ENCODE data around the gene AVEN. TPM values are rescaled to one million over a fixed set of nuclear protein-coding genes. Genes with fewer than 3 reads are reported as not detected.
"Not testable (repeated sequence)": the region's sequence is repeated elsewhere in the genome, so short reads cannot be mapped to it uniquely, and the experiment has no call there.

AVEN gene
- total RNA-seq, 2 experiments from 2014 or later: 13.1 to 13.4 TPM

DNA sequence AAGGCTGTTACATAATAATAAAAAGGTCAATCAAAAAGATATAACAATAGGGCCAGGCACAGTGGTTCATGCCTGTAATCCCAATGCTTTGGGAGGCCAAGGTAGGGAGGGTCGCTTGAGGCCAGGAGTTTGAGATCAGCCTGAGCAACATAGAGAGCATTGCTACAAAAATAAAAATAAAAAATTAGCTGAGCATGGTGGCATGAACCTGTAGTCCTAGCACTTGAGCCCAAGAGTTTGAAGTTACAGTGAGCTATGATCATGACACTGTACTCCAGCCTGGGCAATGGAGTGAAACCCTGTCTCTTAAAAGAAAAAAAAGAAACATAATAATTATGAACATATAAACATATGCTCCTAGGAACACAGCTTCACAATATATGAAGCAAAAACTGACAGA is 29.3 kb downstream of the AVEN start:
- POLR2A ChIA-PET: no interaction called here
- no peaks in the 10 kb centered on the region for H3K36me3 Mint-ChIP-seq

DNA sequence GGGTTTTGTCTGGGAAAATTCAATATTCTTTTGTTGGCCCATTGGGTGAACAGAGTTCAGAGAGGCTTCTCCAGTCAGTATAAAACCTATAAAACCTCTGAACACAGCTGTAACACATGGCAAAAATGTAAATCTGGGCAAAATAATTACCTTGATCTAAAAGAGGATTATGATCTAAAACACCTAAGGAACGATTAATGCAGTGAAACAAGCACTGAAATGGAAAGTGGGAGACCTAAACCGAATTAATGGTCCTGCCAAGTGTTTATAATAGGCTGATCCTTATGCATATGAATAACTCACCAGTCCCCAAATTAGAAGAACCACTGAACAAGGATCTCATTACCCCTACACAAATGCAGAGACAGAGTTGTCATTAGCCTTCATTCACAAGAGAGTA is 32.6 kb downstream of the AVEN start:
- DNase-seq: no peak
- H3K4me1 Mint-ChIP-seq (ENCODE audit: low read depth): no peaks in the 10 kb centered on the region
- ChIA-PET CTCF (interaction anchor here (0.7 kb wide), 1 partner anchor 963 kb away, joined by 3 read pairs; the partner anchor contains the start of gene AQR), POLR2A (no interaction called here)
- H3K9me3 Mint-ChIP-seq: no peaks in the 10 kb centered on the region
- no peak overlapping the region for H3K27ac Mint-ChIP-seq
- intact Hi-C loops (cut with micrococcal nuclease): no loop called here
- no peaks in the 10 kb centered on the region for H3K27me3 Mint-ChIP-seq
- peaks cover 7% of the 10 kb centered on the region for H3K36me3 Mint-ChIP-seq
- H3K4me3 Mint-ChIP-seq: no peak overlapping the region

More for the DNA sequence above, 29.3 kb downstream of the AVEN start:
- CTCF ChIA-PET: no interaction called here
- Mint-ChIP-seq H3K4me3 (no peak overlapping the region), H3K9me3 (no peaks in the 10 kb centered on the region), H3K4me1 (ENCODE audit: low read depth) (no peaks in the 10 kb centered on the region), H3K27ac (no peak overlapping the region), H3K27me3 (no peaks in the 10 kb centered on the region)
- intact Hi-C loops (cut with micrococcal nuclease): no loop called here
- DNase-seq: no peak

DNA sequence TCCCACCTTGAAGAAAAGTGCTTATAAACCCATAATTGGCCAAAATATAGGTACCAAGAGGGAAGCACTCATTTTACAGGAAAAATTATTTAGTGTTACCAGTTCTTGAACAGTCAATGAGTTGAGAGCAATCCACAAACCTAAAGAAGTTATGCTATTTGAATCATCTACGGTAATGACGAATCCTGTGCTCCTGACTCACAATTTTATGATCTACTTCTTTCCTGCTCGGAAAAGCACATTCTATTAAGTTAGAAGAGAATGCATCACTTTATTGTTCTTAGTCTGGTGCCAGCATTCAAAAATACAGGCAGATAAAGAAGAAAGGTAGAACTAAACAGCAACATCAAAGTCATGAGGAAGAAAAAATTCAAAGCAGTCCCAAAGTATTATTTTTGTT is 37.5 kb downstream of the AVEN start:
- peaks cover 9% of the 10 kb centered on the region for H3K36me3 Mint-ChIP-seq
- ChIA-PET CTCF (no interaction called here), POLR2A (no interaction called here)
- no peak overlapping the region for H3K27ac Mint-ChIP-seq
- H3K4me1 Mint-ChIP-seq (ENCODE audit: low read depth): no peaks in the 10 kb centered on the region
- no peaks in the 10 kb centered on the region for H3K9me3 Mint-ChIP-seq
- intact Hi-C loops (cut with micrococcal nuclease): no loop called here
- no peaks in the 10 kb centered on the region for H3K27me3 Mint-ChIP-seq
- no peak for DNase-seq
- no peak overlapping the region for H3K4me3 Mint-ChIP-seq

DNA sequence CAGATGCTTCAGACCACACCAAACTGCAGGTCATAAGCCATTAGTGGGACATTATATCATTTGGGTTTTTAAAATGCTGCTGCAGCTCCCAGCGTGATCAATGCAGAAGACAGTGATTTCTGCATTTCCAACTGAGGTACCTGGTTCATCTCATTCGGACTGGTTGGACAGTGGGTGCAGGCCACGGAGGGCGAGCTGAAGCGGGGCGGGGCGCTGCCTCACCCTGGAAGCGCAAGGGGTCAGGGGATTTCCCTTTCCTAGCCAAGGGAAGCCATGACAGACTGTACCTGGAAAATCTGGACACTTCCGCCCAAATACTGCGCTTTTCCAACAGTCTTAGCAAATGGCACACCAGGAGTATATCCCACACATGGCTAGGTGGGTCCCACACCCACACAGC is 43.3 kb downstream of the AVEN start:
- POLR2A ChIA-PET; intact Hi-C loops (cut with micrococcal nuclease); H3K9me3 Mint-ChIP-seq; H3K4me3 Mint-ChIP-seq; H3K4me1 Mint-ChIP-seq (ENCODE audit: low read depth); DNase-seq; H3K27me3 Mint-ChIP-seq; H3K36me3 Mint-ChIP-seq; H3K27ac Mint-ChIP-seq: not testable (repeated sequence)
- CTCF ChIA-PET: interaction anchor here (1.1 to 1.2 kb wide), 2 partner anchors 258 kb away, joined by 3 read pairs; no protein-coding TSS in a partner anchor

DNA sequence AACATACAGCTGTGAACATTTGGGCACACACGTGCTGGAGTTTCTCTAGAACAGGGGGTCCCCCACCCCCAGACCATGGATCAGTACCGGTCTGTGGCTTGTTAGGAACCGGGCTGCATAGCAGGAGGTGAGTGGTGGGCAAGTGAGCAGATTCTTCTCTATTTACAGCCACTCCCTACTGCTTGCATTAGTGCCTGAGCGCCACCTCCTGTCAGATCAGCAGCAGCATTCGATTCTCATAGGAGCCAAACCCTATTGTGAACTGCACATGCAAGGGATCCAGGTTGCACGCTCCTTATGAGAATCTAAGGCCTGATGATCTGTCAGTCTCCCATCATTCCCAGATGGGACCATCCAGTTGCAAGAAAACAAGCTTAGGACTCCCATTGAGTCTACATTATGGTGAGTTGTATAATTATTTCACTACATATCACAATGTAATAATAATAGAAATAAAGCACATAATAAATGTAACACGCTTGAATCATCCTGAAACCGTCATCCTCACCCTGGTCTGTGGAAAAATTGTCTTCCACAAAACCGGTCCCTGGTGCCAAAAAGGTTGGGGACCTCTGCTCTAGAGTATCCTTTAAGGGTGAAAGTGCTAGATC is 44.9 kb downstream of the AVEN start:
- Mint-ChIP-seq H3K27me3 (no peaks in the 10 kb centered on the region), H3K4me1 (ENCODE audit: low read depth) (no peaks in the 10 kb centered on the region), H3K27ac (no peak overlapping the region), H3K36me3 (peaks cover 1% of the 10 kb centered on the region), H3K4me3 (no peak overlapping the region), H3K9me3 (no peaks in the 10 kb centered on the region)
- intact Hi-C loops (cut with micrococcal nuclease): loop anchor here (1.0 kb wide), 1 partner anchor 259 kb away; no protein-coding TSS in a partner anchor
- peak; percentile 15 for DNase-seq
- POLR2A ChIA-PET: no interaction called here
- CTCF ChIA-PET: no interaction called here

DNA sequence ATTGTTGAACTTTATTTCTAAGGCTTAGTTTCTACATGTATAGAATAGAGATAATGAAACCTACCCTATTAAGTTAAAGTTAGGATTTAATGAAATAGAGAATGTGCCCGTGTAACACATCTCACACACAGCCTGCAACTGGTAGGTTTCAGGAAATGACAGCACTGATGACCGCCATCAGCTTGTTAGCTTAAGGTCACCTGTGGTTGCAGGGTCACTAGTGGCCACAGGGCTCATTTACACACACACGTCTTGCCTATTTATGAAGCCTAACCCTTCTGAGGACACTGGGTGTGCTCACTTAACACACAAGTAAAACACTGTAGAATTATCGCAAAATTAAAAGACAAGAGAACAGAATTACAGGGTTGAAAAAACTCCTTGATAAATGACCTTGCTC is 50.6 kb downstream of the AVEN start:
- ChIA-PET POLR2A (interaction anchor here (0.6 kb wide), 1 partner anchor 70 kb away, joined by 4 read pairs; no protein-coding TSS in a partner anchor), CTCF (no interaction called here)
- intact Hi-C loops (cut with micrococcal nuclease): no loop called here
- Mint-ChIP-seq H3K9me3 (no peaks in the 10 kb centered on the region), H3K27me3 (no peaks in the 10 kb centered on the region), H3K4me3 (no peak overlapping the region), H3K27ac (no peak overlapping the region), H3K36me3 (peaks cover 3% of the 10 kb centered on the region), H3K4me1 (ENCODE audit: low read depth) (peaks cover 4% of the 10 kb centered on the region)
- DNase-seq: no peak

DNA sequence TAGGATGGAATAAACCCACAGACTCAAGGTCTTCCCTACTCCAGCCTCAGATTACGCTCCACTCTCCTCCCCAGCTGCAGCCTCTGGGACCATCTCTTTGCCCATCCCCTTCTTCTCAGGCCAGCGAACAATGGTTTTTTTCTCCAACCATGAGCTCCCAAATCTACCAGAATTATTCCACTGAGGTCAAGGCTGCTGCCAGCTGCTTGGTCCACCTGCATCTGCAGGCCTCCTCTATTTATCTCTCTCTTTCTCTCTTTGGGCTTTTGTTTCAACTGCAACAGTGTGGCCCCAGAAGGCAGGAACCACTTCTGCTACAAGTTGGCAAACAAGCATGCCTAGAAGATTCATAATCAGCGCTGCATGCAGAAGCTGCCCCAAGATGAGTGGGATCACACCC is 51.6 kb downstream of the AVEN start:
- H3K4me1 Mint-ChIP-seq (ENCODE audit: low read depth): peaks cover 4% of the 10 kb centered on the region
- no peaks in the 10 kb centered on the region for H3K9me3 Mint-ChIP-seq
- no peaks in the 10 kb centered on the region for H3K27me3 Mint-ChIP-seq
- ChIA-PET CTCF (no interaction called here), POLR2A (interaction anchor here (0.6 kb wide), 1 partner anchor 52 kb away, joined by 3 read pairs; the partner anchor contains the start of gene AVEN)
- H3K4me3 Mint-ChIP-seq: no peak overlapping the region
- H3K36me3 Mint-ChIP-seq: peaks cover 3% of the 10 kb centered on the region
- DNase-seq: no peak
- no peak overlapping the region for H3K27ac Mint-ChIP-seq
- intact Hi-C loops (cut with micrococcal nuclease): no loop called here

DNA sequence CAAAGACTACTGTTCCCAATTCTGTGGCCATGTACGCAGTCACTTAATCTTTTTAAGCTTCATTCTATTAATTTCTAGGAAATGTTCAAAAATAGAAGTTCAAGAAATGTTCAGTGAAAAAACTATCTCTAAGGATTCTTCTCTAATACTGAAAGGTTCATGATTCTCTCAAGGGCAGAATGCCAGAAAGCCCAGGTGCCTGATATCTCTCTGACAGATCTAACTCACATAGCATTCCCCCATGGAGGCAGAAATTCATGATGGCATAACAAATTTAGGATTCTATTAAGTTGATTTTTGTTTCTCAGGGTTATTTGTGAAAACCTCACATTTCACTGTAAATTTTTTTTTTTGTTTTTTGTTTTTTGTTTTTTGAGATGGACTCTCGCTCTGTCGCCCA is 53.3 kb downstream of the AVEN start:
- no peak overlapping the region for H3K27ac Mint-ChIP-seq
- intact Hi-C loops (cut with micrococcal nuclease): no loop called here
- no peak for DNase-seq
- CTCF ChIA-PET: no interaction called here
- no peak overlapping the region for H3K4me3 Mint-ChIP-seq
- no peaks in the 10 kb centered on the region for H3K27me3 Mint-ChIP-seq
- peaks cover 2% of the 10 kb centered on the region for H3K36me3 Mint-ChIP-seq
- peaks cover 4% of the 10 kb centered on the region for H3K4me1 Mint-ChIP-seq (ENCODE audit: low read depth)
- no peaks in the 10 kb centered on the region for H3K9me3 Mint-ChIP-seq
- POLR2A ChIA-PET: no interaction called here

DNA sequence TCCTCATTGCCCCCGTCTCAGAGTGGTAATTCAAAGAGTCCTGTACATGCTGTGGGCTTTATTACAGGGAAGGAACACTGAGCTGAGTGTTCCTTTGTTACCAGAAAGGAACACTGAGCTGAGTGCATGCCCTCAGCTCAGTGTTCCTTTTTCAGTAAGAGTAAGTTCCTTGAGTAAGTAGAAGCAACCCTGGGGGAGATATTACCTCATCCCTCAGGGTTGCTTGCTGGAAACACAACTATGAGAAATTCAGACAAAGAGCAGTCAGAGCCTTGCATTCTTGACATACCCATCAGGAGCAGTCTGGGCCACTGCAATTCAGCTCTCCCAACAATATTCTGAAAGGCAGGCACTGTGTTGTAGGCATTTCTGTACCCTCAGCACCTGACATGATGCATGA is 53.7 kb downstream of the AVEN start:
- Mint-ChIP-seq H3K27ac (no peak overlapping the region), H3K36me3 (peaks cover 2% of the 10 kb centered on the region), H3K9me3 (no peaks in the 10 kb centered on the region), H3K4me1 (ENCODE audit: low read depth) (peaks cover 4% of the 10 kb centered on the region), H3K4me3 (no peak overlapping the region), H3K27me3 (no peaks in the 10 kb centered on the region)
- ChIA-PET POLR2A (no interaction called here), CTCF (no interaction called here)
- DNase-seq: no peak
- intact Hi-C loops (cut with micrococcal nuclease): no loop called here

DNA sequence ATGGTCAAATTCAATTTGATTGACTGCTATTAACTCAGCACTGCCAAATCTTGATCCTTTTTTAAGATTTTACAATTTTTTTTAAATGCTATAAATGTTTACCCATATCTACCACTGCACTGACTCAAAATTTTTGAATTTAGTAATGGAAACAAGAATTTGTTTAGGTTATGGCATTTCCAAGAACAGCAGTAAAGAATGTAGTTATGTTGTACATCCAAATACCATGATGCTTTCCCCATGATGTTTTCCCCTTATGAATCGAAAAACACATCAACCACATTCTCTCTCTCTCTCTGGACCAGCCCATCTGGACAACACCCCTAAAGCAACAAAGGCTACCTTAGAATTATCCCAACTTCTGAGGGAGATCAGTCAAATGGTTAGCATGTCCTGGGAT is 56.5 kb downstream of the AVEN start:
- H3K36me3 Mint-ChIP-seq: peaks cover 2% of the 10 kb centered on the region
- no peak for DNase-seq
- peaks cover 4% of the 10 kb centered on the region for H3K4me1 Mint-ChIP-seq (ENCODE audit: low read depth)
- CTCF ChIA-PET: no interaction called here
- intact Hi-C loops (cut with micrococcal nuclease): no loop called here
- H3K27ac Mint-ChIP-seq: no peak overlapping the region
- POLR2A ChIA-PET: no interaction called here
- H3K4me3 Mint-ChIP-seq: no peak overlapping the region
- no peaks in the 10 kb centered on the region for H3K27me3 Mint-ChIP-seq
- H3K9me3 Mint-ChIP-seq: no peaks in the 10 kb centered on the region

DNA sequence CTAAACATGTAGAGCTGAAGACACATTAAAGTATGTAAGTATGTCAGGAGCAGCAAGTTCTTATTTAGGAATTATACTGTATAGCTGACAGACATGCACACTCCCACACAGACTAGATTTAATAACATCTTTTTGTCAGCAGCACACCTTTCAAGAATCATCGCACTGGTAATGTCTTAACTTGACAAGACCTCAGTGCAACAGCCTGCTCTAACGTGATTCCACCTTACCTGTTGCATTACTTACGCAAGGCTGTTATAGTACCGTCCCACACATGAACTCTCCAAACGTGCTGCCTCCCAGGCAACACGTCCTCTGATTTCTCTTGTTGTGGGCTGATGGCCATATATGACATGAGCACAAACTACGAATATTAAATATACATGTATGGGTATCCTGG is 58.8 kb downstream of the AVEN start:
- Mint-ChIP-seq H3K4me3 (no peak overlapping the region), H3K27ac (no peak overlapping the region), H3K9me3 (no peaks in the 10 kb centered on the region), H3K36me3 (peaks cover 2% of the 10 kb centered on the region), H3K27me3 (no peaks in the 10 kb centered on the region), H3K4me1 (ENCODE audit: low read depth) (peaks cover 4% of the 10 kb centered on the region)
- POLR2A ChIA-PET: no interaction called here
- DNase-seq: no peak
- CTCF ChIA-PET: interaction anchor here (0.8 kb wide), 1 partner anchor 1317 kb away, joined by 3 read pairs; no protein-coding TSS in a partner anchor
- intact Hi-C loops (cut with micrococcal nuclease): no loop called here

DNA sequence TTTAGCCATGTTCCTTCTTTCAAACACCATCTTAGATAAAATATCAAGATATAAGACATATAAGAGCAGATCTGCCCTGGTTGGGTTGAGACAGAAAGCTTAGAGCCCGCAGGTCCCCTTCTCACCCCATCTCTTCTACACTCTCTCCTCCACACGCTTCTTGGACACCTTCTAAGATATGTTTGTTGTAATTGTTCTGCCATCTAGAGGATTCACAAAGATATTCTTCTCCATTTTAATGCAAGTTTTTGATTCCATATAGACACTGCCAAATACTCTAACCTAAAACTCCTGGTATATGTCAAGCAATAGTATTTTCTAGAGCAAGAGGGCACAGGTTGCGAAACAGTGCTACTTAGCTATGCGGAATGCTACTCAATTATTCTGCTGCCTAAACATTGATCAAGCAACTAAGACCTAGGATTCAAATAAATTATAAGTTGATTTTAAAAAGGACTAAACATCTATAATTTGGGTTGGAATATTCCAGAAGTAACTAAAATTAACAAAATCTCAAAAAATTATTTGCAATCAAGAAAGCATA is 63.9 kb downstream of the AVEN start:
- POLR2A ChIA-PET: no interaction called here
- H3K4me3 Mint-ChIP-seq: no peak overlapping the region
- no peak overlapping the region for H3K27ac Mint-ChIP-seq
- CTCF ChIA-PET: no interaction called here
- no peaks in the 10 kb centered on the region for H3K27me3 Mint-ChIP-seq
- no peaks in the 10 kb centered on the region for H3K36me3 Mint-ChIP-seq
- intact Hi-C loops (cut with micrococcal nuclease): no loop called here
- no peaks in the 10 kb centered on the region for H3K9me3 Mint-ChIP-seq
- no peaks in the 10 kb centered on the region for H3K4me1 Mint-ChIP-seq (ENCODE audit: low read depth)
- no peak for DNase-seq

DNA sequence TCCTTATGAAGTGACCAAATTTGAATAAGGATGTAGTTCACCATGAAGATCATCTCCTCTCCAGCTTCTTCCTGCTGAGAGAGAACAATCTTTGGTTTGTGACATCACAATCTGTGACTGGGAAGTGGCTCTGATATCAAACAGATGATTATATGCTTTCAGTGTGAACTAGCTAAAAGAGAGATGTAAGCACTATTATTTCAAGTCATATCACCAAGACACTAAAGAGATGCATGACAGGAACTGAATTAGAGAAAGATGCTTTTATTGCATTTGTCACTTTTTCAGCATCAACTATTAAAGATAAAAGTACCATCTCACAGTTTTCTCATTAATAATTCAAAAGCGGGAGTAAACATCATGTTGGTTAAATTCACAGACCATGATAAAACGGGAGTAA is 67.2 kb downstream of the AVEN start:
- Mint-ChIP-seq H3K27me3 (no peaks in the 10 kb centered on the region), H3K27ac (no peak overlapping the region), H3K4me1 (ENCODE audit: low read depth) (no peaks in the 10 kb centered on the region), H3K36me3 (no peaks in the 10 kb centered on the region), H3K4me3 (no peak overlapping the region), H3K9me3 (no peaks in the 10 kb centered on the region)
- POLR2A ChIA-PET: no interaction called here
- intact Hi-C loops (cut with micrococcal nuclease): no loop called here
- no peak for DNase-seq
- CTCF ChIA-PET: no interaction called here
